ENCODE results near the gene HSPB3. TPM values are rescaled to one million over a fixed set of nuclear protein-coding genes. Genes with fewer than 3 reads are reported as not detected.

Gene HSPB3
- total RNA-seq, 2 experiments from 2014 or later: not detected

- Histone ChIP-seq H3K27me3 (ENCODE audit: control insufficient read depth in 1 of 2, insufficient read depth in 2 of 2, low read length in 2 of 2) (no peaks in the 10 kb centered on the region), H3K27ac (ENCODE audit: low read depth in 1 of 2, low read length in 2 of 2) (no peak overlapping the region), H3K4me1 (ENCODE audit: insufficient read depth, low read length) (no peaks in the 10 kb centered on the region), H3K9me3 (ENCODE audit: control insufficient read depth in 1 of 2, insufficient read depth in 1 of 2, low read length in 2 of 2) (no peaks in the 10 kb centered on the region), H3K36me3 (ENCODE audit: insufficient read depth, low read length) (no peaks in the 10 kb centered on the region), H3K4me3 (ENCODE audit: low read length) (no peak overlapping the region)
- no peak for ATAC-seq (ENCODE audit: poor library complexity)
- intact Hi-C loops (cut with DNase I, micrococcal nuclease): no loop called here
- Mint-ChIP-seq H3K4me3 (no peak overlapping the region), H3K27me3 (no peaks in the 10 kb centered on the region), H3K4me1 (ENCODE audit: low read depth) (peaks cover 8% of the 10 kb centered on the region), H3K36me3 (ENCODE audit: low read depth) (no peaks in the 10 kb centered on the region), H3K9me3 (no peaks in the 10 kb centered on the region), H3K27ac (no peak overlapping the region)
- no peak for TF ChIP-seq CTCF (IDR thresholded peaks at IDR 0.05)
- peak in 1 of 14 experiments; percentile 1 for DNase-seq
- CTCF ChIA-PET: no interaction called here
- POLR2A ChIA-PET: no interaction called here
Measured at GRCh38 chr5:54469622-54470021, 14.1 kb downstream of the HSPB3 start.

GRCh38 chr5:54470128-54470527, 14.6 kb downstream of the HSPB3 start:
- ChIA-PET CTCF (no interaction called here), POLR2A (no interaction called here)
- TF ChIP-seq CTCF (IDR thresholded peaks at IDR 0.05): no peak
- Mint-ChIP-seq H3K4me3 (no peak overlapping the region), H3K9me3 (no peaks in the 10 kb centered on the region), H3K36me3 (ENCODE audit: low read depth) (no peaks in the 10 kb centered on the region), H3K4me1 (ENCODE audit: low read depth) (peaks cover 8% of the 10 kb centered on the region), H3K27me3 (no peaks in the 10 kb centered on the region), H3K27ac (no peak overlapping the region)
- Histone ChIP-seq H3K36me3 (ENCODE audit: insufficient read depth, low read length) (no peaks in the 10 kb centered on the region), H3K9me3 (ENCODE audit: control insufficient read depth in 1 of 2, insufficient read depth in 1 of 2, low read length in 2 of 2) (no peaks in the 10 kb centered on the region), H3K4me1 (ENCODE audit: insufficient read depth, low read length) (no peaks in the 10 kb centered on the region), H3K27ac (ENCODE audit: low read depth in 1 of 2, low read length in 2 of 2) (no peak overlapping the region), H3K27me3 (ENCODE audit: control insufficient read depth in 1 of 2, insufficient read depth in 2 of 2, low read length in 2 of 2) (no peaks in the 10 kb centered on the region), H3K4me3 (ENCODE audit: low read length) (no peak overlapping the region)
- no peak for DNase-seq
- intact Hi-C loops (cut with DNase I, micrococcal nuclease): no loop called here
- no peak for ATAC-seq (ENCODE audit: poor library complexity)

DNA sequence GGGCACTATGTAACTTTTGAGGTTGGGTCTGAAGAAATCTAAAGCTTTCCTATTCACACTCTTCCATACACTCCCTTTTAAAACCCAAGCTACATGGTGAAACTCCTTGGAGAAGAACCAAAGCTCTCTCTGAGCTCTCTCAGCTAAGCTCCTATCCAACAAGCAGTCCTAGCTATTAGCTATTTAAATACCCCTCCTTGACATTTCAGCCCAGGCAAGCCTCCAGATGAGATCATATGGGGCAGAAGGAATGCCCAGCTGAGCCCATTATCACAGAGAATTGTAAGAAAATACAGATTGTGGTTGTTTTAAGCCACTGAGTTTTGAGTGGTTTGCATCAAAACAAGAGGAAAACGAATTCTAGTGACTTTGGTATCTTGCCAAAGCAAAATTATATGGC, 15.2 kb downstream of the HSPB3 start:
- POLR2A ChIA-PET: no interaction called here
- Mint-ChIP-seq H3K4me3 (no peak overlapping the region), H3K4me1 (ENCODE audit: low read depth) (peaks cover 8% of the 10 kb centered on the region)

More for the DNA sequence above, 15.2 kb downstream of the HSPB3 start:
- CTCF ChIA-PET: no interaction called here
- no peaks in the 10 kb centered on the region for H3K9me3 ChIP-seq (ENCODE audit: control insufficient read depth in 1 of 2, insufficient read depth in 1 of 2, low read length in 2 of 2)
- intact Hi-C loops (cut with DNase I, micrococcal nuclease): no loop called here
- no peaks in the 10 kb centered on the region for H3K9me3 Mint-ChIP-seq
- no peak overlapping the region for H3K27ac Mint-ChIP-seq
- no peaks in the 10 kb centered on the region for H3K36me3 Mint-ChIP-seq (ENCODE audit: low read depth)
- no peak overlapping the region for H3K27ac ChIP-seq (ENCODE audit: low read depth in 1 of 2, low read length in 2 of 2)
- no peak for ATAC-seq (ENCODE audit: poor library complexity)
- no peak overlapping the region for H3K4me3 ChIP-seq (ENCODE audit: low read length)
- TF ChIP-seq CTCF (IDR thresholded peaks at IDR 0.05): no peak
- no peaks in the 10 kb centered on the region for H3K27me3 ChIP-seq (ENCODE audit: control insufficient read depth in 1 of 2, insufficient read depth in 2 of 2, low read length in 2 of 2)
- no peak for DNase-seq
- no peaks in the 10 kb centered on the region for H3K27me3 Mint-ChIP-seq
- H3K4me1 ChIP-seq (ENCODE audit: insufficient read depth, low read length): no peaks in the 10 kb centered on the region
- no peaks in the 10 kb centered on the region for H3K36me3 ChIP-seq (ENCODE audit: insufficient read depth, low read length)

Measured in CD4-positive, alpha-beta T cell (primary cell).